ENCODE data around the gene HOXB5.

Gene HOXB5

DNA sequence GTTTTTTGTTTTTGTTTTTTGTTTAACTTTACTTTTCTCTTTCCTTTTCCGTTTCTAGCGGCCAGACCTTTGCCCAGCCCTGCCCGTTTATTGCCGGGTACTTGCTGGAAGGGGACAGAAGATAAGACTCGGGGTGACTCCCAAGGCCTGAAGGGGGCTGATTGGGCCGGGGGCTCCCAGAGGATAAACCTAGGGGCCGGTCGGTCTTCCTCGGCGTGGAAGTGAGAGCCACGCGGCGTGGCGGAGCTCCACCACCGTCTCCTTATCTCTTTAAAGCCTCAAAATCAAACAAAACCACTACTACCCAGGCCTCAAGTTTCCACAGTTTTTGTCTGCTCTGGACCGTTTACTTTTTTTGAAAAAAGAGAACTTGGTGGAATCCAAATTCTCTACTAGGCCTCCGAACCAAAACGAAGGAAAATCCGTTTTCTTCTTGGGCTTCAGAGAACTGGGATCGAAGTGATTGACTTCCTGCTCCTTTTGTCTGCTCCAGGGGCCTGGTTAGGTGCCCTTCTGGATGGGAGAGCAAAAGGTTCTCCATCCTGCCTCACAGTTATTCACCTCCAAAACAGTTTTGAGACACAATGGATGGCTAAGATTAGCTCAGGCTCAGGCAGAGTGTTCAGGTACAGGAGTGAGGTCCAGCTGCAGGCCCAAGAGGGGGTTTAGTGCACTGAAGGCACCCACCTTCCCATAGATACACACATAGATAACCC lies 41.1 kb upstream of the HOXB5 start:
- no peaks in the 10 kb centered on the region for H3K36me3 ChIP-seq
- no peak overlapping the region for H3K4me3 ChIP-seq
- DNase-seq = no peak
- intact Hi-C loops (cut with DNase I; ENCODE audit: low total_unique reads) = no loop called here
- peaks cover 0 to 16% (median 4%) of the 10 kb centered on the region in 4 donors for H3K4me1 ChIP-seq
- no peaks in the 10 kb centered on the region for H3K9me3 ChIP-seq
- H3K27me3 ChIP-seq = peaks cover 0 to 99% of the 10 kb centered on the region in 2 donors
- TF ChIP-seq, protein P1, sequence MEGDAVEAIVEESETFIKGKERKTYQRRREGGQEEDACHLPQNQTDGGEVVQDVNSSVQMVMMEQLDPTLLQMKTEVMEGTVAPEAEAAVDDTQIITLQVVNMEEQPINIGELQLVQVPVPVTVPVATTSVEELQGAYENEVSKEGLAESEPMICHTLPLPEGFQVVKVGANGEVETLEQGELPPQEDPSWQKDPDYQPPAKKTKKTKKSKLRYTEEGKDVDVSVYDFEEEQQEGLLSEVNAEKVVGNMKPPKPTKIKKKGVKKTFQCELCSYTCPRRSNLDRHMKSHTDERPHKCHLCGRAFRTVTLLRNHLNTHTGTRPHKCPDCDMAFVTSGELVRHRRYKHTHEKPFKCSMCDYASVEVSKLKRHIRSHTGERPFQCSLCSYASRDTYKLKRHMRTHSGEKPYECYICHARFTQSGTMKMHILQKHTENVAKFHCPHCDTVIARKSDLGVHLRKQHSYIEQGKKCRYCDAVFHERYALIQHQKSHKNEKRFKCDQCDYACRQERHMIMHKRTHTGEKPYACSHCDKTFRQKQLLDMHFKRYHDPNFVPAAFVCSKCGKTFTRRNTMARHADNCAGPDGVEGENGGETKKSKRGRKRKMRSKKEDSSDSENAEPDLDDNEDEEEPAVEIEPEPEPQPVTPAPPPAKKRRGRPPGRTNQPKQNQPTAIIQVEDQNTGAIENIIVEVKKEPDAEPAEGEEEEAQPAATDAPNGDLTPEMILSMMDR (IDR thresholded peaks at IDR 0.05) = no peak
- H3K27ac ChIP-seq = no peak overlapping the region

DNA sequence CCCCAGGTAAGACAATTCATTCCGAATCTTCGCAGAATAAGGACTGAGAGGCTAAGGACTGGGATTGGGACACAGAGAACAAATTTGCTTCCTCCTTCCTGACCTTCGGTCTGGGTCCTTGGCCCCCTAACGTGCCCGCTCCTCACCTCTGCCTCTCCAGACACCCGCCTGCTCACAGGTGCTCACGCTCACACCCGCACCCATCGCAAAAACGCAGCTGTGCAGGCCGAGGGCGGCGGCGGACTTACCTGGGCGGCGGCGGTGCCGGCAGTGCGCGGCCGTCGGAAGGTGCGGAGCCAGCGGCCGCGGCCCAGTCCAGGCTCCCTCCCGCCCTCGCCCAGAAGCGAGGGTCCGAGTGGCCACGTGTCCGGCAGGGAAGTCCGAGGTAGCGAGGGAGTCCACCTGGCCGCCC lies 39.7 kb upstream of the HOXB5 start:
- no peak overlapping the region for H3K4me3 ChIP-seq
- DNase-seq = no peak
- H3K4me1 ChIP-seq = peaks cover 0 to 16% (median 4%) of the 10 kb centered on the region in 4 donors
- no peaks in the 10 kb centered on the region for H3K36me3 ChIP-seq
- H3K9me3 ChIP-seq = no peaks in the 10 kb centered on the region
- H3K27ac ChIP-seq = no peak overlapping the region
- intact Hi-C loops (cut with DNase I; ENCODE audit: low total_unique reads) = no loop called here
- TF ChIP-seq, protein P1 (IDR thresholded peaks at IDR 0.05) = no peak
- peaks cover 0 to 100% of the 10 kb centered on the region in 2 donors for H3K27me3 ChIP-seq

DNA sequence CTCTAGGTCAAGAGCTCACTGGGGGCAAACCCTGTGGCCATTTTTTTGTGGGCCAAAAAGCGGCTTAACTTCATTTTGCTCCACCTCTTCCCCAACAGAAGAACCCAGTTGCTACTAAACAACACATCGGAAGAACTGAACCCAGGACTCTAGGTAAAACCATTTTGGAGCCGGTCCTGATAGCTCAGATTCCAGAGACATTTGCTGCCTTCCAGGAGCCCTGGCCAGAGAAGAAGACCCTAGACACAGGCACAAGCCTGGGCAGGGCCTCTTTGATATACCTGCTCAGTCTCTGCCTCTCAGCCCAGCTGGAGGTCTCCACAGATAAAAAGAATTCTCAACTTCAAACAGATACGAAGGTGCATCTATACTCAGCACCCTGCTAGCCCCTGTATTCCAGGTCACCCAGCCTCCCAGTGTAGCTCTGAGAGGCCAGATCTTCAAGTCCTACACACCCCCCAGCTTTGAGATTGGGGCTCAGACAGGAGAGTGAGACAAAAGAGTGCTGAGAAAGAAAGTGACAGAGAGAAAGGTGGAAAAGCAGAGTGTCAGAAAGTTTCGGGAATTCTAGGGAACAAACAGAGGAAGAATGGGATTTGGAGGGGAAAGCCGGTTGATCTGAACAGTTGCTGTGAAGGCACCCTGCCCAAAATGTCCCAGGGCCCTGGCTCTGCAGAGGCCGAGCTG lies 39.1 kb upstream of the HOXB5 start:
- H3K4me1 ChIP-seq = peaks cover 0 to 16% (median 4%) of the 10 kb centered on the region in 4 donors
- intact Hi-C loops (cut with DNase I; ENCODE audit: low total_unique reads) = no loop called here
- no peaks in the 10 kb centered on the region for H3K36me3 ChIP-seq
- no peak overlapping the region for H3K4me3 ChIP-seq
- H3K27me3 ChIP-seq = peaks cover 0 to 100% of the 10 kb centered on the region in 2 donors
- no peak for DNase-seq
- H3K27ac ChIP-seq = no peak overlapping the region
- no peaks in the 10 kb centered on the region for H3K9me3 ChIP-seq
- TF ChIP-seq, protein P1 (IDR thresholded peaks at IDR 0.05) = no peak

DNA sequence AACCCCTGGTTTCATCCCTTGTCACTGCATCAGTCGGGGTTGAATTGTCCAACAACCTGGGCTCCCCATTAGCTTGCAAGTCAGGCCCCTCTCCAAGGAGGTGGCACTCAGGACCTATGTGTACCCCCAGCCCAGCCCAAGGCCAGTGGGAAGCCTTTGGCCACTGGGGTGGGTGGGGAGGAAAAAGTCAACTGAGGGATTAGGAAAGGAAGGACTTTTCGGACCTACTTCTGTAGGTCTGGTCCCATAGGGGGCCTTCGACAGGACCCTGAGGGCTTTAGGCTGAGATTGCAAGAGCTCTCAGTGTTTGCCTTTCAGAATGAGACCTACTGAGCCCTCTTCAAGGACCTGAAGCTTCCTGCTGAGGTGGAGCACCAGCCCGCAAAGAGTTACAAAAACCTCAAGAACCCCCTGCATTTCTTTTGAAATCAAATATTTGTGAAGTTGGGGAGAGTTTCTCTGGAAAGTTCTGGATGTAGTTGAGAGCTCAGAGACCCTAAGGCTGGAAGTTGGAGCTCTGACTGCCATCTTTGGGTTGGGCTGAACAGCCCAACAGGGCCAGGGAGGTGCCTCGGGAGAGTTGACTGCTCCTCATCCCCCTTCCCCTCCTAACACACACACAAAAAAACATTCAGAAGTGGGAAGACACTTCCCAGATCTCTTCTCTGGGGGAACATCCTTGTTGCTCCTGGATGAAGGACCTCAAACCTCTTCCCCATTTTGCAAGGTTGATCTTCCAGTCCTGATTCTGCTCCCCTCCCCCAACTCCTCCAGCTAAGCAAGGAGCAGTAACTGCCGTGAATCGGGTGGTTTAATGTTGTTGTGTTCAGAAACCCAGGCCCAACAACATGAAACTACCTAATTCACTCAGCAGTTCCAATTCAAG lies 38.4 kb upstream of the HOXB5 start:
- peaks cover 0 to 16% (median 5%) of the 10 kb centered on the region in 4 donors for H3K4me1 ChIP-seq
- no peak for DNase-seq
- no peak overlapping the region for H3K4me3 ChIP-seq
- H3K9me3 ChIP-seq = no peaks in the 10 kb centered on the region
- TF ChIP-seq, protein P1 (IDR thresholded peaks at IDR 0.05) = no peak
- H3K27me3 ChIP-seq = peaks cover 0 to 100% of the 10 kb centered on the region in 2 donors
- intact Hi-C loops (cut with DNase I; ENCODE audit: low total_unique reads) = no loop called here
- H3K27ac ChIP-seq = no peak overlapping the region
- no peaks in the 10 kb centered on the region for H3K36me3 ChIP-seq

DNA sequence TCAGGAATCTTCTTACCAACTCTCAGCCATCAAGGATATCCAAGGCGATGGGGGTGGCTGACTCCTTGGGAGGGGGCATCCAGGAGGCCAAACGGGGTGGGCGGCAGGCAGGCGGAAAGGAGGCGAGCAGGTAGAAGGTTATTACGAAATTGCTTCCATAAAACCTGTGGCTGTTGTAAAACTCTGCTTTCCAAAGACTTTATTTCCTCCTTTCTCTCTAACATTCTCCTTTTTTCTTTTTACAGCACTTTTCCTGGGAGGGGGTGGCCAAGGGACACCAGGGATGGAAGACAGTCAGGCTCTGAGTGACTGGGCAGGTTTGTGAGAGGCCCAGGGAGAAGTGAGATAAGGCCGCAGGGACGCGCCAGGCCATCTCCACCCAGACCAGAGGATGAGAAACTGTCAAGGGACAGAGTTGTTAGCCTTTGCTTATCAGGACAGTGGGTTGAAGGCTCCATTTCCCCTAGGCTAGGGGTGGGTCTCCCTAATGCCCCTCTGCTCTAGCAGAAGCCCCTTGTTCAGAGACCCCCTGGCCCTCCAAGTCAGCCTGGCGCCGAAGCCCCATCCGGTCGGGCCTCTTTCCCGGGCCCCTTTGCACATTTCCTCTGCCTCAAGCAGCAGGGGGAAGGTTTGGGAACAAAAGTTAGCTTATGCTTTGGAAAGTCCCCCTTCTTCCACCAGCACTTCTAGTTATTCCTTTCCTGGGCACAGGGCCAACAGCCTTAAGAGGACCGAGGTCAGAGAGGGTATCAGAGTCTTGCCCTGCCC lies 37.5 kb upstream of the HOXB5 start:
- intact Hi-C loops (cut with DNase I; ENCODE audit: low total_unique reads) = no loop called here
- TF ChIP-seq, protein P1 (IDR thresholded peaks at IDR 0.05) = no peak
- no peaks in the 10 kb centered on the region for H3K36me3 ChIP-seq
- H3K4me3 ChIP-seq = no peak overlapping the region
- H3K27ac ChIP-seq = no peak overlapping the region
- DNase-seq = no peak
- H3K4me1 ChIP-seq = peaks cover 0 to 16% (median 9%) of the 10 kb centered on the region in 4 donors
- no peaks in the 10 kb centered on the region for H3K9me3 ChIP-seq
- peaks cover 0 to 100% of the 10 kb centered on the region in 2 donors for H3K27me3 ChIP-seq
